Immature natural killer cell (primary cell): Measurements from ENCODE around the gene HOMEZ. TPM values are rescaled to one million over a fixed set of nuclear protein-coding genes. Genes with fewer than 3 reads are reported as not detected.
A peak's percentile ranks its signal among the peaks of the same experiment; 100 is the strongest.
"Not testable (repeated sequence)": the region's sequence is repeated elsewhere in the genome, so short reads cannot be mapped to it uniquely, and the experiment has no call there.

Experiments used
- DNase-seq, 3 donors: peaks; one replicate each; pipeline ENCODE4 v3.0.0; 2022; ENCODE audit warnings: mixed read lengths in 1 of 3
- H3K27ac Mint-ChIP-seq, 6 donors: one replicate each; pipeline ENCODE4 v1.8.0; 2020; ENCODE audit warnings: mixed read lengths in 6 of 6, mild to moderate bottlenecking in 5 of 6, inconsistent platforms in 4 of 6, moderate library complexity in 3 of 6
- H3K27me3 Mint-ChIP-seq, 3 donors: one replicate each; pipeline ENCODE4 v1.8.0; 2020 to 2021; ENCODE audit warnings: low read depth in 3 of 3, mild to moderate bottlenecking in 3 of 3, mixed read lengths in 3 of 3, moderate library complexity in 3 of 3, inconsistent platforms in 1 of 3
- H3K36me3 Mint-ChIP-seq, 3 donors: one replicate each; pipeline ENCODE4 v1.8.0; 2020; ENCODE audit warnings: mixed read lengths in 3 of 3, inconsistent platforms in 2 of 3, mild to moderate bottlenecking in 2 of 3
- H3K4me1 Mint-ChIP-seq, 2 donors: one replicate each; pipeline ENCODE4 v1.8.0; 2020; ENCODE audit warnings: inconsistent platforms in 2 of 2, mild to moderate bottlenecking in 2 of 2, mixed read lengths in 2 of 2, moderate library complexity in 1 of 2
- H3K4me3 Mint-ChIP-seq, 5 donors: one replicate each; pipeline ENCODE4 v1.8.0; 2020; ENCODE audit warnings: mild to moderate bottlenecking in 5 of 5, mixed read lengths in 5 of 5, inconsistent platforms in 3 of 5, moderate library complexity in 3 of 5
- H3K9me3 Mint-ChIP-seq, 6 donors: one replicate each; pipeline ENCODE4 v1.8.0; 2020; ENCODE audit warnings: mild to moderate bottlenecking in 6 of 6, mixed read lengths in 6 of 6, inconsistent platforms in 4 of 6, moderate library complexity in 3 of 6
- polyA plus RNA-seq, 3 donors: library from polyadenylated mRNA; unstranded; fragments of 300-500 nt; fragmentation: Illumina TruSeq; gene quantifications; one replicate each; pipeline ENCODE4 v1.2.3, GENCODE V29; 2021

Gene HOMEZ
- polyA plus RNA-seq, 3 donors from 2014 or later, result 1.2 to 4.9 (median 2.1) TPM

- no peak for DNase-seq
- Mint-ChIP-seq H3K9me3 (no peaks in the 10 kb centered on the region), H3K36me3 (no peaks in the 10 kb centered on the region), H3K4me1 (peaks cover 0 to under 1% of the 10 kb centered on the region in 2 donors), H3K4me3 (no peak overlapping the region), H3K27ac (no peak overlapping the region), H3K27me3 (peaks cover 0 to 5% (median 4%) of the 10 kb centered on the region in 3 donors)
Observed at GRCh38 chr14:23243066-23243465, 42.9 kb downstream of the HOMEZ start.

GRCh38 chr14:23242076-23242475, 43.9 kb downstream of the HOMEZ start:
- Mint-ChIP-seq H3K36me3 (no peaks in the 10 kb centered on the region), H3K4me1 (peaks cover 4 to 8% of the 10 kb centered on the region in 2 donors), H3K27ac (no peak overlapping the region), H3K27me3 (peaks cover 0 to 8% (median 5%) of the 10 kb centered on the region in 3 donors), H3K4me3 (no peak overlapping the region), H3K9me3 (no peaks in the 10 kb centered on the region)
- DNase-seq, result no peak

- not testable (repeated sequence) for H3K27me3 Mint-ChIP-seq, H3K4me3 Mint-ChIP-seq, H3K36me3 Mint-ChIP-seq, DNase-seq, H3K9me3 Mint-ChIP-seq, H3K27ac Mint-ChIP-seq, H3K4me1 Mint-ChIP-seq
Observed at GRCh38 chr14:23241061-23241715, 44.7 kb downstream of the HOMEZ start.

GRCh38 chr14:23240661-23241060, 45.3 kb downstream of the HOMEZ start:
- Mint-ChIP-seq H3K27me3 (peaks cover 0 to 10% (median 5%) of the 10 kb centered on the region in 3 donors), H3K9me3 (no peaks in the 10 kb centered on the region), H3K4me1 (peaks cover 4 to 8% of the 10 kb centered on the region in 2 donors), H3K27ac (no peak overlapping the region), H3K4me3 (no peak overlapping the region), H3K36me3 (no peaks in the 10 kb centered on the region)
- DNase-seq, result no peak

- peak; percentile 46 to 61 (median 59) for DNase-seq
- Mint-ChIP-seq H3K9me3 (no peaks in the 10 kb centered on the region), H3K27me3 (peaks cover 0 to 12% (median 5%) of the 10 kb centered on the region in 3 donors), H3K4me1 (peaks cover 4 to 8% of the 10 kb centered on the region in 2 donors), H3K4me3 (peak within 1 kb of the TSS in 3 of 5 donors; percentile 13 to 67 (median 56)), H3K36me3 (no peaks in the 10 kb centered on the region), H3K27ac (no peak within 1 kb of the TSS)
Observed at GRCh38 chr14:23237772-23238594, 47.9 kb downstream of the HOMEZ start, which contains the start of gene RNF212B. TSS of gene RNF212B (plus strand) at chr14:23237936. CDS start at chr14:23240346, 2,410 bp downstream.

- not testable (repeated sequence) for H3K4me1 Mint-ChIP-seq, H3K27ac Mint-ChIP-seq, DNase-seq, H3K27me3 Mint-ChIP-seq, H3K9me3 Mint-ChIP-seq, H3K36me3 Mint-ChIP-seq, H3K4me3 Mint-ChIP-seq
Observed at GRCh38 chr14:23232241-23232808, 53.6 kb downstream of the HOMEZ start.

- Mint-ChIP-seq H3K9me3 (no peaks in the 10 kb centered on the region), H3K4me1 (no peaks in the 10 kb centered on the region), H3K27me3 (peaks cover 2 to 10% (median 7%) of the 10 kb centered on the region in 3 donors), H3K27ac (no peak overlapping the region), H3K36me3 (peaks cover 0 to 3% (median 0%) of the 10 kb centered on the region in 3 donors), H3K4me3 (no peak overlapping the region)
- no peak for DNase-seq
Observed at GRCh38 chr14:23228812-23229211, 57.1 kb downstream of the HOMEZ start.

GRCh38 chr14:23227566-23227965, 58.4 kb downstream of the HOMEZ start:
- H3K4me1 Mint-ChIP-seq, result no peaks in the 10 kb centered on the region
- no peak for DNase-seq
- peaks cover 0 to 3% (median 0%) of the 10 kb centered on the region in 3 donors for H3K36me3 Mint-ChIP-seq
- no peak overlapping the region for H3K4me3 Mint-ChIP-seq
- peaks cover 4 to 10% (median 7%) of the 10 kb centered on the region in 3 donors for H3K27me3 Mint-ChIP-seq
- H3K27ac Mint-ChIP-seq, result no peak overlapping the region
- H3K9me3 Mint-ChIP-seq, result no peaks in the 10 kb centered on the region

GRCh38 chr14:23224958-23225357, 61.0 kb downstream of the HOMEZ start:
- H3K4me3 Mint-ChIP-seq, H3K4me1 Mint-ChIP-seq, H3K27ac Mint-ChIP-seq: not testable (repeated sequence)

More at GRCh38 chr14:23224958-23225357, 61.0 kb downstream of the HOMEZ start:
- not testable (repeated sequence) for DNase-seq, H3K27me3 Mint-ChIP-seq, H3K36me3 Mint-ChIP-seq, H3K9me3 Mint-ChIP-seq

Other genes starting within 250 kb of the HOMEZ start
- gene PSMB11, start 243.9 kb downstream of the HOMEZ start, polyA plus RNA-seq, result not detected
- 1 to 10 TPM in 1 of 3 donors, under 1 TPM in 2; 0.64 to 1.2 (median 0.78) TPM for gene CDH24, start 228.6 kb downstream of the HOMEZ start, polyA plus RNA-seq
- 10 to 100 TPM in 1 of 3 donors, 1 to 10 TPM in 1, under 1 TPM in 1; 0.40 to 15.0 (median 4.5) TPM for gene ACIN1, start 191.0 kb downstream of the HOMEZ start, polyA plus RNA-seq
- 100 to 1,000 TPM in 2 of 3 donors, 10 to 100 TPM in 1; 85.2 to 184 (median 135) TPM for gene C14orf119, start 190.6 kb downstream of the HOMEZ start, polyA plus RNA-seq
- not detected for gene CIROP, start 181.1 kb downstream of the HOMEZ start, polyA plus RNA-seq
- not detected for gene CEBPE, start 166.9 kb downstream of the HOMEZ start, polyA plus RNA-seq
- gene SLC7A8, start 102.5 kb downstream of the HOMEZ start, polyA plus RNA-seq, result under 1 TPM in 1 of 3 donors, not detected in 2; 0.45 TPM
- gene RNF212B, start 48.2 kb downstream of the HOMEZ start, polyA plus RNA-seq, result not detected
- gene PPP1R3E, start 16.7 kb upstream of the HOMEZ start, polyA plus RNA-seq, result 1 to 10 TPM in 2 of 3 donors, not detected in 1; 1.4 to 2.0 TPM
- 1 to 10 TPM in 1 of 3 donors, under 1 TPM in 2; 0.07 to 1.2 (median 0.69) TPM for gene BCL2L2, start 20.7 kb upstream of the HOMEZ start, polyA plus RNA-seq
- gene PABPN1, start 35.3 kb upstream of the HOMEZ start, polyA plus RNA-seq, result 100 to 1,000 TPM in 2 of 3 donors, 10 to 100 TPM in 1; 86.2 to 114 (median 113) TPM
- gene SLC22A17, start 66.8 kb upstream of the HOMEZ start, polyA plus RNA-seq, result under 1 TPM in 1 of 3 donors, not detected in 2; 0.18 TPM
- gene EFS, start 79.0 kb upstream of the HOMEZ start, polyA plus RNA-seq, result not detected
- gene IL25, start 86.7 kb upstream of the HOMEZ start, polyA plus RNA-seq, result not detected
- gene CMTM5, start 90.9 kb upstream of the HOMEZ start, polyA plus RNA-seq, result 1 to 10 TPM in 1 of 3 donors, under 1 TPM in 1, not detected in 1; 0.27 to 4.0 TPM
- not detected for gene MYH6, start 122.1 kb upstream of the HOMEZ start, polyA plus RNA-seq
- gene MYH7, start 149.5 kb upstream of the HOMEZ start, polyA plus RNA-seq, result not detected
- 10 to 100 TPM; 52.3 to 84.8 (median 81.5) TPM for gene NGDN, start 183.6 kb upstream of the HOMEZ start, polyA plus RNA-seq